ENCODE measurements around the gene NOL4L. TPM values are rescaled to one million over a fixed set of nuclear protein-coding genes. Genes with fewer than 3 reads are reported as not detected.
"Not testable (repeated sequence)": the region's sequence is repeated elsewhere in the genome, so short reads cannot be mapped to it uniquely, and the experiment has no call there.

NOL4L gene
- total RNA-seq, 1 donor from 2014 or later, result 11.9 TPM

- Histone ChIP-seq H3K27me3 (no peaks in the 10 kb centered on the region), H3K36me3 (no peaks in the 10 kb centered on the region), H3K4me3 (no peak overlapping the region), H3K27ac (no peak overlapping the region), H2AFZ (replicated peaks) (no peak overlapping the region), H3K4me2 (no peak overlapping the region), H3K4me1 (peaks cover 12% of the 10 kb centered on the region), H3K9me3 (ENCODE audit: low read depth) (no peaks in the 10 kb centered on the region), H4K20me1 (ENCODE audit: low read depth) (no peaks in the 10 kb centered on the region), H3K9ac (no peak overlapping the region), H3K79me2 (ENCODE audit: low read depth) (no peaks in the 10 kb centered on the region), H3F3A (ENCODE audit: low read depth) (no peaks in the 10 kb centered on the region)
- Mint-ChIP-seq H3K27ac (no peak overlapping the region), H3K27me3 (ENCODE audit: insufficient read depth, low read depth) (no peaks in the 10 kb centered on the region), H3K4me3 (peak overlapping the region; percentile 41), H3K36me3 (no peaks in the 10 kb centered on the region), H3K9me3 (no peaks in the 10 kb centered on the region), H3K4me1 (peaks cover 20% of the 10 kb centered on the region)
- TF ChIP-seq EZH2phosphoT487 (IDR thresholded peaks at IDR 0.05), result no peak
- no peak for TF ChIP-seq CTCF (IDR thresholded peaks at IDR 0.05)
- TF ChIP-seq EZH2 (IDR thresholded peaks at IDR 0.05), result no peak
- no peak for DNase-seq (ENCODE audit: low spot score)
Observed at GRCh38 chr20:32495217-32495565, 89.9 kb downstream of the NOL4L start.

GRCh38 chr20:32494483-32495216 is 90.5 kb downstream of the NOL4L start:
- Histone ChIP-seq H3K27me3 (no peaks in the 10 kb centered on the region), H3K4me3 (no peak overlapping the region), H3K9ac (no peak overlapping the region), H3K4me1 (peaks cover 12% of the 10 kb centered on the region), H3K79me2 (ENCODE audit: low read depth) (no peaks in the 10 kb centered on the region), H3K27ac (no peak overlapping the region), H2AFZ (replicated peaks) (no peak overlapping the region), H3F3A (ENCODE audit: low read depth) (no peaks in the 10 kb centered on the region), H4K20me1 (ENCODE audit: low read depth) (no peaks in the 10 kb centered on the region), H3K9me3 (ENCODE audit: low read depth) (no peaks in the 10 kb centered on the region), H3K4me2 (no peak overlapping the region), H3K36me3 (no peaks in the 10 kb centered on the region)
- H3K9me3 Mint-ChIP-seq, result no peaks in the 10 kb centered on the region
- DNase-seq (ENCODE audit: low spot score), result no peak
- TF ChIP-seq EZH2phosphoT487 (IDR thresholded peaks at IDR 0.05) (no peak), EZH2 (IDR thresholded peaks at IDR 0.05) (no peak), CTCF (IDR thresholded peaks at IDR 0.05) (no peak)
- no peaks in the 10 kb centered on the region for H3K36me3 Mint-ChIP-seq
- H3K27me3 Mint-ChIP-seq (ENCODE audit: insufficient read depth, low read depth), result no peaks in the 10 kb centered on the region
- H3K4me3 Mint-ChIP-seq, result no peak overlapping the region
- H3K4me1 Mint-ChIP-seq, result peaks cover 20% of the 10 kb centered on the region
- H3K27ac Mint-ChIP-seq, result no peak overlapping the region

- Histone ChIP-seq H3F3A (ENCODE audit: low read depth) (no peaks in the 10 kb centered on the region), H3K4me1 (peaks cover 12% of the 10 kb centered on the region), H3K4me3 (no peak overlapping the region), H4K20me1 (ENCODE audit: low read depth) (no peaks in the 10 kb centered on the region), H3K79me2 (ENCODE audit: low read depth) (no peaks in the 10 kb centered on the region), H3K4me2 (no peak overlapping the region), H3K36me3 (no peaks in the 10 kb centered on the region), H3K27me3 (no peaks in the 10 kb centered on the region), H3K9me3 (ENCODE audit: low read depth) (no peaks in the 10 kb centered on the region), H2AFZ (replicated peaks) (no peak overlapping the region), H3K9ac (no peak overlapping the region), H3K27ac (no peak overlapping the region)
- Mint-ChIP-seq H3K27me3 (ENCODE audit: insufficient read depth, low read depth) (no peaks in the 10 kb centered on the region), H3K4me3 (no peak overlapping the region), H3K9me3 (peaks cover 2% of the 10 kb centered on the region), H3K36me3 (no peaks in the 10 kb centered on the region), H3K4me1 (peaks cover 19% of the 10 kb centered on the region), H3K27ac (no peak overlapping the region)
- DNase-seq (ENCODE audit: low spot score), result no peak
- TF ChIP-seq EZH2 (IDR thresholded peaks at IDR 0.05), result no peak
- no peak for TF ChIP-seq CTCF (IDR thresholded peaks at IDR 0.05)
- TF ChIP-seq EZH2phosphoT487 (IDR thresholded peaks at IDR 0.05), result no peak
Observed at GRCh38 chr20:32493356-32493755, 91.8 kb downstream of the NOL4L start.

- not testable (repeated sequence) for H3K9me3 ChIP-seq (ENCODE audit: low read depth); H3F3A ChIP-seq (ENCODE audit: low read depth); H3K27me3 ChIP-seq; DNase-seq (ENCODE audit: low spot score); H3K27ac Mint-ChIP-seq; H3K9ac ChIP-seq; H3K9me3 Mint-ChIP-seq; H3K4me3 Mint-ChIP-seq; H3K36me3 ChIP-seq; H3K4me1 Mint-ChIP-seq; H3K4me2 ChIP-seq; H2AFZ ChIP-seq (replicated peaks); H4K20me1 ChIP-seq (ENCODE audit: low read depth); H3K4me3 ChIP-seq; H3K4me1 ChIP-seq; H3K36me3 Mint-ChIP-seq; H3K27ac ChIP-seq; H3K79me2 ChIP-seq (ENCODE audit: low read depth); H3K27me3 Mint-ChIP-seq (ENCODE audit: insufficient read depth, low read depth)
Observed at GRCh38 chr20:32491764-32492151, 93.4 kb downstream of the NOL4L start.

All from neural progenitor cell (in vitro differentiated cells).